Common myeloid progenitor, CD34-positive (primary cell): Measurements from ENCODE around the gene ANKUB1.

Source experiments
- CTCF ChIA-PET: fragments of 350-600 bp; sonication (Branson Sonifier 250); formaldehyde crosslinking; loops from one replicate; lab custom pipeline; 2021; ENCODE audit warnings: antibody characterized with exemption; lab: Charles Lee
- POLR2A ChIA-PET: fragments of 350-600 bp; sonication (Branson Sonifier 250); formaldehyde crosslinking; loops from one replicate; lab custom pipeline; 2021; ENCODE audit warnings: antibody characterized with exemption; lab: Charles Lee
- DNase-seq, 3 donors: peaks; one replicate each; pipeline versions ENCODE4 v3.0.0 to v3.0.0-alpha.2; 2013
- H3K27ac ChIP-seq, 2 experiments: 1 replicate in 1 of 2; 2 replicates in 1 of 2; pipeline ENCODE4 v1.7.0; 2013; ENCODE audit warnings: inconsistent platforms in 2 of 2, low read length in 2 of 2, mild to moderate bottlenecking in 2 of 2, low read depth in 1 of 2, moderate library complexity in 1 of 2; ENCODE audit not compliant: severe bottlenecking in 2 of 2, insufficient read depth in 1 of 2, poor library complexity in 1 of 2
- H3K27me3 ChIP-seq, 5 experiments: replicated peaks in 2 of 5; 1 replicate in 3 of 5; 2 replicates in 2 of 5; pipeline versions ENCODE4 v1.6.1 to v1.7.0; 2013; ENCODE audit warnings: low read length in 4 of 5, mild to moderate bottlenecking in 2 of 5, moderate library complexity in 2 of 5, inconsistent platforms in 1 of 5; ENCODE audit not compliant: insufficient read depth in 5 of 5, control insufficient read depth in 4 of 5
- H3K36me3 ChIP-seq, 4 experiments: 1 replicate in 2 of 4; 2 replicates in 2 of 4; pipeline versions ENCODE4 v1.6.1 to v1.7.0; 2013; ENCODE audit warnings: low read length in 3 of 4, control low read depth in 1 of 4, mild to moderate bottlenecking in 1 of 4; ENCODE audit not compliant: control insufficient read depth in 4 of 4, insufficient read depth in 4 of 4
- H3K4me1 ChIP-seq, 4 experiments: 1 replicate in 3 of 4; 2 replicates in 1 of 4; pipeline versions ENCODE4 v1.6.1 to v1.7.1; 2013; ENCODE audit warnings: low read length in 3 of 4, mild to moderate bottlenecking in 3 of 4, control low read depth in 1 of 4, inconsistent platforms in 1 of 4, moderate library complexity in 1 of 4; ENCODE audit not compliant: control insufficient read depth in 4 of 4, insufficient read depth in 4 of 4; ENCODE audit errors: control extremely low read depth in 1 of 4
- H3K4me3 ChIP-seq, 7 experiments: 1 replicate in 4 of 7; 2 replicates in 3 of 7; pipeline versions ENCODE4 v1.5.1 to v1.7.0; 2013; ENCODE audit warnings: mild to moderate bottlenecking in 7 of 7, low read length in 6 of 7, moderate library complexity in 6 of 7, inconsistent platforms in 2 of 7, low read depth in 2 of 7, control low read depth in 1 of 7; ENCODE audit not compliant: insufficient read depth in 4 of 7, control insufficient read depth in 1 of 7; ENCODE audit errors: extremely low read depth in 1 of 7
- H3K9me3 ChIP-seq, 5 experiments: 1 replicate in 4 of 5; 2 replicates in 1 of 5; pipeline versions ENCODE4 v1.6.1 to v1.7.1; 2013; ENCODE audit warnings: low read length in 4 of 5, mild to moderate bottlenecking in 2 of 5, inconsistent platforms in 1 of 5, low read depth in 1 of 5, moderate library complexity in 1 of 5; ENCODE audit not compliant: control insufficient read depth in 4 of 5, insufficient read depth in 2 of 5; ENCODE audit errors: control extremely low read depth in 1 of 5
- WGBS: methylation state at CpG from one replicate; pipeline ENCODE4 v1.1.5; 2013; ENCODE audit not compliant: insufficient coverage; 5-methylcytosine and 5-hydroxymethylcytosine counted together

ANKUB1 gene

GRCh38 chr3:149752051-149752787 is 40.1 kb downstream of the ANKUB1 start, which contains the start of gene COMMD2:
COMMD2 (minus strand) TSS chr3:149752489; CDS start chr3:149752444, 45 bp downstream.
- POLR2A ChIA-PET = interaction anchor here (1.7 kb wide), 1 partner anchor 15 kb away, joined by 4 read pairs; no protein-coding TSS in a partner anchor
- 0% methylated on average over 31 of the region's 52 CpGs for WGBS
- Histone ChIP-seq H3K36me3 (peaks cover 9 to 24% (median 16%) of the 10 kb centered on the region in 4 experiments), H3K4me1 (peaks cover 4 to 18% (median 5%) of the 10 kb centered on the region in 4 experiments), H3K4me3 (peak within 1 kb of the TSS; percentile 72 to 98 (median 95)), H3K27ac (peak within 1 kb of the TSS; percentile 2 to 79), H3K27me3 (no peaks in the 10 kb centered on the region), H3K9me3 (no peaks in the 10 kb centered on the region)
- DNase-seq = peak; percentile 81 to 85 (median 84)
- CTCF ChIA-PET = interaction anchor here (0.7 to 2.2 kb wide), 11 partner anchors 8 to 246 kb away, joined by 3 to 12 read pairs (median 3); no protein-coding TSS in a partner anchor

- POLR2A ChIA-PET = interaction anchor here (1.7 kb wide), 1 partner anchor 15 kb away, joined by 4 read pairs; no protein-coding TSS in a partner anchor
- H3K9me3 ChIP-seq = no peaks in the 10 kb centered on the region
- no peaks in the 10 kb centered on the region for H3K27me3 ChIP-seq
- DNase-seq = peak in 2 of 3 donors; percentile 38 to 51
- peaks cover 4 to 18% (median 5%) of the 10 kb centered on the region in 4 experiments for H3K4me1 ChIP-seq
- H3K36me3 ChIP-seq = peaks cover 12 to 31% (median 18%) of the 10 kb centered on the region in 4 experiments
- H3K27ac ChIP-seq = peak overlapping the region; percentile 2 to 79
- WGBS = 7% methylated on average over 2 of the region's 4 CpGs
- peak overlapping the region in 6 of 7 experiments; percentile 92 to 98 (median 95) for H3K4me3 ChIP-seq
- CTCF ChIA-PET = interaction anchor here (0.7 to 2.2 kb wide), 9 partner anchors 14 to 242 kb away, joined by 3 to 12 read pairs (median 5); no protein-coding TSS in a partner anchor
Observed at GRCh38 chr3:149751551-149751950, 40.8 kb downstream of the ANKUB1 start.

GRCh38 chr3:149744606-149745005 is 47.7 kb downstream of the ANKUB1 start:
- Histone ChIP-seq H3K36me3 (peaks cover 17 to 39% (median 25%) of the 10 kb centered on the region in 4 experiments), H3K27ac (no peak overlapping the region), H3K27me3 (no peaks in the 10 kb centered on the region), H3K9me3 (no peaks in the 10 kb centered on the region), H3K4me3 (no peak overlapping the region), H3K4me1 (peaks cover 5 to 20% (median 7%) of the 10 kb centered on the region in 4 experiments)
- 100% methylated on average over 1 of the region's 3 CpGs for WGBS
- DNase-seq = no peak
- ChIA-PET CTCF (interaction anchor here (0.9 to 2.0 kb wide), 5 partner anchors 8 to 176 kb away, joined by 3 to 5 read pairs (median 3); partner anchors contain the start of gene COMMD2), POLR2A (interaction anchor here (0.6 kb wide), 1 partner anchor 58 kb away, joined by 3 read pairs; no protein-coding TSS in a partner anchor)

DNA sequence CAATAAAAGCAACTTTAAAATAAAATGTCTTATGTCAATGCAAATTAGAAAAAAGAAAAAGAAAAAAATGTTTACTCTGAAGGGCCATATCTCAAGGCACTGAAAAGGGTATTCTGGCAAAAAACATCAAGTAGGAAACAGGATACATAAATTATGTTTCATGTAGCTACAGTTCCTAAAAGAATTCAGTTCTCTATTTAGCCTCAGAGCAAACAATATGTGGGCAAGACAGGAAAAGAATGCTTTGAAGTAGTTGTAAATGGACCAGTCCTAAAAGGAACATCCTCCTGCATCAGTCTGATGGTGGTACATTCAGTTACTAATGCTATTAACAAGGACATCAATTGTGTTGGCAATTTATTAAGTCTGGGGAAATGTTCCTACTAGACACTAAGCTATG is 48.2 kb downstream of the ANKUB1 start:
- Histone ChIP-seq H3K27me3 (no peaks in the 10 kb centered on the region), H3K36me3 (peaks cover 17 to 40% (median 25%) of the 10 kb centered on the region in 4 experiments), H3K27ac (peak overlapping the region in 1 of 2 experiments; percentile 36), H3K4me1 (peaks cover 5 to 20% (median 7%) of the 10 kb centered on the region in 4 experiments), H3K4me3 (peak overlapping the region in 1 of 7 experiments; percentile 2), H3K9me3 (no peaks in the 10 kb centered on the region)
- DNase-seq = peak; percentile 20 to 66 (median 54)
- ChIA-PET CTCF (interaction anchor here (0.9 to 2.0 kb wide), 6 partner anchors 8 to 175 kb away, joined by 3 to 5 read pairs (median 3); partner anchors contain the start of gene COMMD2), POLR2A (interaction anchor here (0.6 kb wide), 1 partner anchor 58 kb away, joined by 3 read pairs; no protein-coding TSS in a partner anchor)

DNA sequence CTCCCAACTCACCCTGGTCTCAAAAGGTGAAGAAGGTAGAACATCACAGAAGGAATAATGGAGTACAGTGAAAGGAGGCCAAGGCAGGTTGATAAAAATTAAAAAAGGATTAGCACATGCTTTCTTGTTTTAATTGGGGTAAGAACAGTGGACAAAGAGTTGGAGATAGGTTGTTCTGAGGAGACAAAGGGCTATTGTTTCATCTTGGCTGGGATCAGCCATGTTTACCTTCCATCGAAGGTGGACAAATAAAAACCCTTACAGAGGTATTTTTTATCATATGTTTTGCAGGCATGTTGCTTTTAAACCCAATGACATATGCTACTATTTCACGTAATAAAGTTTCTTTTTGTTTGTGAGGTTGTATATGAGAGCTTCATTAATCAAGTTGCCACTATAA is 53.0 kb downstream of the ANKUB1 start:
- peaks cover 15 to 36% (median 20%) of the 10 kb centered on the region in 4 experiments for H3K4me1 ChIP-seq
- H3K27me3 ChIP-seq = no peaks in the 10 kb centered on the region
- WGBS = no CpG with 5 or more reads among the region's 2 CpGs
- DNase-seq = no peak
- ChIA-PET CTCF (no interaction called here), POLR2A (no interaction called here)
- no peak overlapping the region for H3K4me3 ChIP-seq
- H3K9me3 ChIP-seq = no peaks in the 10 kb centered on the region
- peaks cover 8 to 11% (median 9%) of the 10 kb centered on the region in 4 experiments for H3K36me3 ChIP-seq
- no peak overlapping the region for H3K27ac ChIP-seq

GRCh38 chr3:149738876-149739275 is 53.5 kb downstream of the ANKUB1 start:
- no peak overlapping the region for H3K4me3 ChIP-seq
- POLR2A ChIA-PET = no interaction called here

More at GRCh38 chr3:149738876-149739275, 53.5 kb downstream of the ANKUB1 start:
- CTCF ChIA-PET = no interaction called here
- no peaks in the 10 kb centered on the region for H3K9me3 ChIP-seq
- peaks cover 14 to 31% (median 18%) of the 10 kb centered on the region in 4 experiments for H3K4me1 ChIP-seq
- WGBS = no CpG with 5 or more reads among the region's 2 CpGs
- no peak overlapping the region for H3K27ac ChIP-seq
- H3K27me3 ChIP-seq = no peaks in the 10 kb centered on the region
- peak in 1 of 3 donors; percentile 13 for DNase-seq
- H3K36me3 ChIP-seq = peaks cover 8 to 11% (median 9%) of the 10 kb centered on the region in 4 experiments
